Right atrium auricular region (tissue), 2 donors: ENCODE results near the gene CETN1. TPM values are rescaled to one million over a fixed set of nuclear protein-coding genes. Genes with fewer than 3 reads are reported as not detected.

Source experiments
- DNase-seq: peaks from one replicate; pipeline ENCODE4 v3.0.0-alpha.2; 2019; ENCODE audit warnings: low spot score
- H3K27ac ChIP-seq, 2 donors: fragments of 200-600 bp; sonication (generic); 1 replicate in 1 of 2; 2 replicates in 1 of 2; pipeline ENCODE4 v1.5.1; 2016 to 2019
- H3K27me3 ChIP-seq, 2 donors: fragments of 200-600 bp; sonication (generic); one replicate each; pipeline versions ENCODE4 v1.5.1 to v1.6.0; 2017 to 2019
- H3K36me3 ChIP-seq: fragments of 200-600 bp; sonication (generic); one replicate; pipeline ENCODE4 v1.5.1; 2016
- H3K4me1 ChIP-seq, 2 donors: fragments of 200-600 bp; sonication (generic); one replicate each; pipeline versions ENCODE4 v1.5.1 to v1.6.0; 2017 to 2019
- H3K4me3 ChIP-seq, 2 donors: fragments of 200-600 bp; sonication (generic); 1 replicate in 1 of 2; 2 replicates in 1 of 2; pipeline ENCODE4 v1.5.1; 2017 to 2019; ENCODE audit warnings: mild to moderate bottlenecking in 1 of 2, moderate library complexity in 1 of 2
- H3K9me3 ChIP-seq, 2 donors: fragments of 200-600 bp; sonication (generic); one replicate each; pipeline ENCODE4 v1.5.1; 2019
- CTCF ChIP-seq, 2 donors: fragments of 200-600 bp; sonication (generic); IDR thresholded peaks; one replicate each; pipeline ENCODE4 v1.5.1; 2019; ENCODE audit warnings: antibody characterized with exemption in 2 of 2
- total RNA-seq, 2 donors: library from RNA; depleted of rRNA; stranded (reverse); fragments of >200 nt; gene quantifications; one replicate each; pipeline ENCODE4 v1.1.0, GENCODE V29; 2016

The CETN1 gene
- total RNA-seq, 2 donors from 2014 or later = not detected

- DNase-seq = no peak
- Histone ChIP-seq H3K4me1 (no peaks in the 10 kb centered on the region), H3K9me3 (no peaks in the 10 kb centered on the region), H3K27me3 (no peaks in the 10 kb centered on the region), H3K27ac (no peak overlapping the region), H3K36me3 (no peaks in the 10 kb centered on the region), H3K4me3 (no peak overlapping the region)
- TF ChIP-seq CTCF (IDR thresholded peaks at IDR 0.05) = no peak
Observed at GRCh38 chr18:551404-552061, 28.6 kb upstream of the CETN1 start.

- Histone ChIP-seq H3K4me3 (no peak overlapping the region), H3K27ac (no peak overlapping the region), H3K27me3 (no peaks in the 10 kb centered on the region), H3K9me3 (no peaks in the 10 kb centered on the region), H3K4me1 (no peaks in the 10 kb centered on the region), H3K36me3 (no peaks in the 10 kb centered on the region)
- TF ChIP-seq CTCF (IDR thresholded peaks at IDR 0.05) = no peak
- no peak for DNase-seq
Observed at GRCh38 chr18:555705-556457, 24.3 kb upstream of the CETN1 start.

GRCh38 chr18:564708-565561 lies 15.2 kb upstream of the CETN1 start:
- no peaks in the 10 kb centered on the region for H3K36me3 ChIP-seq
- no peaks in the 10 kb centered on the region for H3K4me1 ChIP-seq
- TF ChIP-seq CTCF (IDR thresholded peaks at IDR 0.05) = no peak
- no peak overlapping the region for H3K27ac ChIP-seq
- no peak for DNase-seq
- H3K4me3 ChIP-seq = no peak overlapping the region
- no peaks in the 10 kb centered on the region for H3K27me3 ChIP-seq
- no peaks in the 10 kb centered on the region for H3K9me3 ChIP-seq

- no peak overlapping the region for H3K4me3 ChIP-seq
- no peak for DNase-seq
- TF ChIP-seq CTCF (IDR thresholded peaks at IDR 0.05) = no peak
- no peaks in the 10 kb centered on the region for H3K4me1 ChIP-seq
- no peak overlapping the region for H3K27ac ChIP-seq
- H3K36me3 ChIP-seq = no peaks in the 10 kb centered on the region
- H3K9me3 ChIP-seq = no peaks in the 10 kb centered on the region
- no peaks in the 10 kb centered on the region for H3K27me3 ChIP-seq
Observed at GRCh38 chr18:565562-566061, 14.6 kb upstream of the CETN1 start.

GRCh38 chr18:567122-567521 lies 13.1 kb upstream of the CETN1 start:
- Histone ChIP-seq H3K27ac (no peak overlapping the region), H3K9me3 (no peaks in the 10 kb centered on the region), H3K27me3 (no peaks in the 10 kb centered on the region), H3K4me1 (no peaks in the 10 kb centered on the region), H3K4me3 (no peak overlapping the region), H3K36me3 (no peaks in the 10 kb centered on the region)
- TF ChIP-seq CTCF (IDR thresholded peaks at IDR 0.05) = no peak
- no peak for DNase-seq
